ENCODE results near the gene NLN.

- TF ChIP-seq EP300 (IDR thresholded peaks at IDR 0.05; ENCODE audit: low read depth) (no peak), CTCF (IDR thresholded peaks at IDR 0.05) (no peak), POLR2AphosphoS5 (IDR thresholded peaks at IDR 0.05) (no peak), POLR2A (IDR thresholded peaks at IDR 0.05) (no peak)
Observed at GRCh38 chr5:65696892-65697291, 25.1 kb upstream of the NLN start.
